Trophoblast cell (in vitro differentiated cells and primary cell): ENCODE measurements around the gene WDR37.

Experiments
- DNase-seq, 2 donors: peaks; one replicate each; pipeline ENCODE4 v3.0.0-alpha.2; 2016
- H2AFZ ChIP-seq: 2 replicates; pipeline ENCODE4 v1.6.1; 2013; ENCODE audit warnings: low read length, moderate library complexity, mild to moderate bottlenecking; ENCODE audit not compliant: insufficient read depth, poor library complexity
- H2AK5ac ChIP-seq: 2 replicates; pipeline ENCODE4 v1.6.1; 2013; ENCODE audit warnings: mild to moderate bottlenecking, low read length
- H2BK120ac ChIP-seq: 2 replicates; pipeline ENCODE4 v1.6.1; 2013; ENCODE audit warnings: low read length, mild to moderate bottlenecking, moderate library complexity; ENCODE audit not compliant: insufficient read depth, poor library complexity
- H2BK12ac ChIP-seq: 2 replicates; pipeline ENCODE4 v1.6.1; 2013; ENCODE audit warnings: mild to moderate bottlenecking, low read length, moderate library complexity
- H2BK5ac ChIP-seq: 2 replicates; pipeline ENCODE4 v1.6.1; 2013; ENCODE audit warnings: low read length, low read depth, moderate library complexity, mild to moderate bottlenecking; ENCODE audit not compliant: poor library complexity
- H3K14ac ChIP-seq: 2 replicates; pipeline ENCODE4 v1.6.1; 2013; ENCODE audit warnings: mild to moderate bottlenecking, low read length
- H3K18ac ChIP-seq: 2 replicates; pipeline ENCODE4 v1.6.1; 2013; ENCODE audit warnings: mild to moderate bottlenecking, low read length
- H3K23ac ChIP-seq: 2 replicates; pipeline ENCODE4 v1.6.1; 2013; ENCODE audit warnings: low read length
- H3K27ac ChIP-seq: 2 replicates; pipeline ENCODE4 v1.5.1; 2013; ENCODE audit warnings: low read depth, mild to moderate bottlenecking, inconsistent platforms, low read length, moderate library complexity
- H3K27me3 ChIP-seq: 2 replicates; pipeline ENCODE4 v1.6.1; 2013; ENCODE audit warnings: inconsistent platforms, mild to moderate bottlenecking, low read length, moderate library complexity; ENCODE audit not compliant: insufficient read depth
- H3K36me3 ChIP-seq, 2 experiments: 1 replicate in 1 of 2; 2 replicates in 1 of 2; pipeline ENCODE4 v1.6.1; 2013; ENCODE audit warnings: low read length in 2 of 2, mild to moderate bottlenecking in 2 of 2, moderate library complexity in 1 of 2; ENCODE audit not compliant: insufficient read depth in 2 of 2, control insufficient read depth in 1 of 2
- H3K4ac ChIP-seq: 2 replicates; pipeline ENCODE4 v1.6.1; 2013; ENCODE audit warnings: low read depth, mild to moderate bottlenecking, low read length, moderate library complexity
- H3K4me1 ChIP-seq, 2 experiments: 1 replicate in 1 of 2; 2 replicates in 1 of 2; pipeline ENCODE4 v1.6.1; 2013; ENCODE audit warnings: low read length in 2 of 2, mild to moderate bottlenecking in 2 of 2, moderate library complexity in 1 of 2; ENCODE audit not compliant: insufficient read depth in 2 of 2, control insufficient read depth in 1 of 2
- H3K4me2 ChIP-seq: 2 replicates; pipeline ENCODE4 v1.6.1; 2013; ENCODE audit warnings: inconsistent platforms, mild to moderate bottlenecking, low read length, moderate library complexity
- H3K4me3 ChIP-seq: 2 replicates; pipeline ENCODE4 v1.5.1; 2013; ENCODE audit warnings: mild to moderate bottlenecking, low read depth, low read length, inconsistent platforms
- H3K79me1 ChIP-seq: one replicate; pipeline ENCODE4 v1.6.1; 2013; ENCODE audit warnings: low read length
- H3K79me2 ChIP-seq: 2 replicates; pipeline ENCODE4 v1.6.1; 2013; ENCODE audit warnings: low read length, mild to moderate bottlenecking; ENCODE audit not compliant: control insufficient read depth, insufficient read depth, poor library complexity
- H3K9ac ChIP-seq: 2 replicates; pipeline ENCODE4 v1.6.1; 2013; ENCODE audit warnings: mild to moderate bottlenecking, low read length
- H3K9me3 ChIP-seq: 2 replicates; pipeline ENCODE4 v1.6.1; 2013; ENCODE audit warnings: low read depth, mild to moderate bottlenecking, control low read depth, inconsistent platforms, low read length; ENCODE audit not compliant: insufficient read depth
- H4K12ac ChIP-seq: 2 replicates; pipeline ENCODE4 v1.6.1; 2013; ENCODE audit warnings: low read depth, mild to moderate bottlenecking, low read length, moderate library complexity
- H4K8ac ChIP-seq: 2 replicates; pipeline ENCODE4 v1.6.1; 2013; ENCODE audit warnings: low read depth, mild to moderate bottlenecking, low read length, moderate library complexity
- H4K91ac ChIP-seq: one replicate; pipeline ENCODE4 v1.6.1; 2013; ENCODE audit warnings: low read depth, mild to moderate bottlenecking, low read length, moderate library complexity
- WGBS: extraction: QIAGEN DNeasy Blood & Tissue Kit; methylation state at CpG from one replicate; pipeline ENCODE4 v1.1.7; 2013; ENCODE audit warnings: missing lambda C conversion rate; ENCODE audit not compliant: insufficient read length, insufficient coverage; ENCODE audit errors: extremely low coverage; 5-methylcytosine and 5-hydroxymethylcytosine counted together

Gene WDR37

DNA sequence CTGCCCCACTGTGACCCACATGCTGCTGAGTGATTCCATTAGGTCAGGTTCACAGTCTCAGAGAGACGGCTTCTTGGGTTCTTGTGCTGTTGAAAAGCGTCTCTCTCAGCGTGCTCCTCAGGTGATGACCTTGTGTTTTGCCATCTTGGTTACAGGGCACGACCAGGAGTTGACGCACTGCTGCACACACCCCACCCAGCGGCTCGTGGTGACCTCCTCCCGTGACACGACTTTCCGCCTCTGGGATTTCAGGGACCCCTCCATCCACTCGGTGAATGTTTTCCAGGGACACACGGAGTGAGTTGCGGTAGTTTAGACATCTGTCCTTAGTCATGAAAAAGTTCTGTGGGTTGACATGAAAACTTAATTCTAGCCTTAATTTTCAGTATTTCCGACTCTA lies 48.8 kb downstream of the WDR37 start:
- H3K9me3 ChIP-seq = peaks cover 4% of the 10 kb centered on the region
- H3K4me2 ChIP-seq = no peak overlapping the region
- no peak overlapping the region for H3K4me3 ChIP-seq
- H2AFZ ChIP-seq = no peak overlapping the region
- no peaks in the 10 kb centered on the region for H3K27me3 ChIP-seq
- no peak overlapping the region for H3K23ac ChIP-seq
- H3K14ac ChIP-seq = no peak overlapping the region
- peaks cover 2 to 3% of the 10 kb centered on the region in 2 experiments for H3K4me1 ChIP-seq
- H2BK5ac ChIP-seq = no peak overlapping the region
- H3K79me1 ChIP-seq = no peaks in the 10 kb centered on the region
- WGBS = 100% methylated on average over 1 of the region's 14 CpGs
- H3K36me3 ChIP-seq = peaks cover 42 to 54% of the 10 kb centered on the region in 2 experiments
- H4K12ac ChIP-seq = no peak overlapping the region
- H2BK12ac ChIP-seq = no peak overlapping the region
- no peak overlapping the region for H3K4ac ChIP-seq
- no peak overlapping the region for H4K8ac ChIP-seq
- H4K91ac ChIP-seq = no peak overlapping the region
- H3K18ac ChIP-seq = no peak overlapping the region
- no peaks in the 10 kb centered on the region for H3K79me2 ChIP-seq
- H2BK120ac ChIP-seq = no peak overlapping the region
- H2AK5ac ChIP-seq = no peak overlapping the region
- no peak overlapping the region for H3K9ac ChIP-seq
- no peak for DNase-seq
- no peak overlapping the region for H3K27ac ChIP-seq

DNA sequence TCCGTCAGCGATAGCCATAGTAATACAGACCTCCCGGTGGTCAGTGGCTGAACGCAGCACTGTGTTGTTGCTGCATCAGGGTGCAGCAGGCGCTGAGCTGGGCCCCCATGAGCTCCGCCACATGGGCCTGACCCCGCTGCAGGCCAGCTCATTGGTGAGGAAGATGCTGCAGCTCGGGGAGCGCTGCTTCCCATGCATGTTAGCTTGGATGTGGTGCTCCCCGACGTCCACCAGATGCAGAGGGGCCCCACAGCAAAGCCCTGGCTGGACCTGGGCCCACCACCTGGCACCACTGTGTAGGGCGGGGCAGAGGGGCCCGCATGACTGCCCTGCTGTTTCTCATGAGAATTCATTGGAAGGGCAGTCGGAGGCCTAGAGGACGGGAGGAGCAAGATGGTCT lies 50.8 kb downstream of the WDR37 start:
- Histone ChIP-seq H2BK12ac (no peak overlapping the region), H3K18ac (no peak overlapping the region), H3K4ac (no peak overlapping the region), H3K9ac (no peak overlapping the region), H4K12ac (no peak overlapping the region), H3K4me1 (peaks cover 6 to 8% of the 10 kb centered on the region in 2 experiments), H3K9me3 (peaks cover 5% of the 10 kb centered on the region), H3K27ac (no peak overlapping the region), H3K27me3 (no peaks in the 10 kb centered on the region), H3K79me1 (peaks cover 5% of the 10 kb centered on the region), H3K36me3 (peaks cover 40 to 55% of the 10 kb centered on the region in 2 experiments), H2BK120ac (no peak overlapping the region), H3K14ac (no peak overlapping the region), H2AFZ (no peak overlapping the region), H4K91ac (no peak overlapping the region), H3K4me3 (peak overlapping the region; percentile 31), H2AK5ac (no peak overlapping the region), H4K8ac (no peak overlapping the region), H3K79me2 (peaks cover 4% of the 10 kb centered on the region), H3K23ac (no peak overlapping the region), H3K4me2 (no peak overlapping the region), H2BK5ac (no peak overlapping the region)
- WGBS = no CpG with 5 or more reads among the region's 15 CpGs
- no peak for DNase-seq

DNA sequence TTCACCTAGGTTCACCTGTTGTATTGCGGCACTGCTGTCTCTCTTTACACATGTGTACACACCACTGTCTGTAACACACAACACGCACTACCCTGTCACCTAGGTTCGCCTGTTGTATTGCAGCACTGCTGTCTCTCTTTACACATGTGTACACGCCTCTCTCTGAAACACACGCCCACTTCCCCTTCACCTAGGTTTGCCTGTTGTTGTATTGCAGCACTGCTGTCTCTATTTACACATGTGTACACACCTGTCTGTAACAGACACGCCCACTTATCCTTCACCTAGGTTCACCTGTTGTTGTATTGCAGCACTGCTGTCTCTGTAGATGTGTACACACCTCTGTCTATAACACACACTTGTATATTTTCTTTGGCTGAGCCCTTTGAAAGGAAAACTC lies 51.5 kb downstream of the WDR37 start:
- no peak overlapping the region for H3K23ac ChIP-seq
- no peak overlapping the region for H2BK5ac ChIP-seq
- peaks cover 5% of the 10 kb centered on the region for H3K79me1 ChIP-seq
- no CpG with 5 or more reads among the region's 6 CpGs for WGBS
- H2BK120ac ChIP-seq = no peak overlapping the region
- DNase-seq = no peak
- no peak overlapping the region for H3K4me3 ChIP-seq
- peaks cover 3% of the 10 kb centered on the region for H3K9me3 ChIP-seq
- no peak overlapping the region for H4K8ac ChIP-seq
- no peak overlapping the region for H3K4ac ChIP-seq
- H3K4me2 ChIP-seq = no peak overlapping the region
- H3K79me2 ChIP-seq = peaks cover 4% of the 10 kb centered on the region
- H4K91ac ChIP-seq = no peak overlapping the region
- no peak overlapping the region for H3K18ac ChIP-seq
- H3K27ac ChIP-seq = no peak overlapping the region
- no peak overlapping the region for H2AFZ ChIP-seq
- H3K36me3 ChIP-seq = peaks cover 36 to 59% of the 10 kb centered on the region in 2 experiments
- H3K14ac ChIP-seq = no peak overlapping the region
- H4K12ac ChIP-seq = no peak overlapping the region
- H3K9ac ChIP-seq = no peak overlapping the region
- H3K27me3 ChIP-seq = no peaks in the 10 kb centered on the region
- H3K4me1 ChIP-seq = peaks cover 6 to 8% of the 10 kb centered on the region in 2 experiments
- H2BK12ac ChIP-seq = no peak overlapping the region
- no peak overlapping the region for H2AK5ac ChIP-seq

DNA sequence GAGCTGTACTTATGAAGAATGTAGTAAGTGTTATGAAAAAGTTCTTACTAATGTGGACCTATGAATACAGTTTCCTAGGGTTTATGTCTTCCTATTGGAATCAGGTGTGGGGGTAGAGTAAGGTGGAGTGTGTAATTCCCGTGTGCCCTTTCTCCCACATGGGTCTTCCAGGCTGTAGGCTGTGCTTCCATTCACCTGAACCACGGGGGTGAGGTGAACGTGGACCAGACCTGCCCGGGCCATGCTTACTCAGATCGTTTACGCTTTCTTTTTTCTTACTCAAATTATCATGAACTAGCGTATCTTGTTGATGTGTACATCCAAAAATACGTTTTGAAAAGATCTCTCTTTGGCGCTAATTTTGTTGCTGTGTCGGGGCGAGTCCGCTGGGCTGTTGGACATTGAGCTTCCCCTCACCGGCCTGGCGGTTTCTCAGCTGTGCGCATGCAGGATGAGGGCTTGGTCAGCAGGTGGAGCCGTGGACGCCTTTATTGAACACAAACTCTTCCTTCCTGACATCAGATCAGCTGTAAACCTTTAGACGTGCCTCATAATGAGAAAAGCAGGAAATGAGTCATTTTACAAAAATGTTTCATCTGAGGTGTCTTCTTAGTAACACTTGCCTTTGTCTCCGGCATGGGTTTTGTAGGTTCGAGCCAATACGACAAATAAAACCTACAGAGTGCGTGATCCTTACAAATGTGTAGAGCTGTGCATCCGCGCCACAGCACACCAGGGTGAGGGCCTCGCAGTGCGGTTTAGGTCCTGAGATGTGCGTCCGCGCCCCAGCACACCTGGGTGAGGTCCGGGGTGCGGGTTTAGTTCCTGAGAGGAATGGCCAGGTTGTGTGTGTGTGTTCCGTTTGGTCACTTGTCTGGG lies 53.8 kb downstream of the WDR37 start:
- H3K27ac ChIP-seq = peak overlapping the region; percentile 41
- H4K91ac ChIP-seq = peak overlapping the region; percentile 90
- peak overlapping the region; percentile 71 for H3K4ac ChIP-seq
- peak; percentile 57 to 92 for DNase-seq
- H2BK120ac ChIP-seq = peak overlapping the region; percentile 91
- peaks cover 5% of the 10 kb centered on the region for H3K79me2 ChIP-seq
- H3K36me3 ChIP-seq = peaks cover 34 to 55% of the 10 kb centered on the region in 2 experiments
- H3K23ac ChIP-seq = no peak overlapping the region
- WGBS = no CpG with 5 or more reads among the region's 32 CpGs
- H3K27me3 ChIP-seq = no peaks in the 10 kb centered on the region
- peaks cover 3% of the 10 kb centered on the region for H3K9me3 ChIP-seq
- peak overlapping the region; percentile 50 for H2AFZ ChIP-seq
- H2AK5ac ChIP-seq = peak overlapping the region; percentile 88
- H3K79me1 ChIP-seq = peaks cover 5% of the 10 kb centered on the region
- peak overlapping the region; percentile 96 for H3K18ac ChIP-seq
- H3K4me3 ChIP-seq = no peak overlapping the region
- no peak overlapping the region for H3K9ac ChIP-seq
- H4K12ac ChIP-seq = peak overlapping the region; percentile 79
- peak overlapping the region; percentile 88 for H2BK12ac ChIP-seq
- peak overlapping the region; percentile 21 for H3K4me2 ChIP-seq
- peak overlapping the region; percentile 74 for H2BK5ac ChIP-seq
- H3K14ac ChIP-seq = peak overlapping the region; percentile 81
- peak overlapping the region; percentile 86 for H4K8ac ChIP-seq
- peaks cover 6 to 8% of the 10 kb centered on the region in 2 experiments for H3K4me1 ChIP-seq
